ENCODE data around the gene GLIPR1. TPM values are rescaled to one million over a fixed set of nuclear protein-coding genes. Genes with fewer than 3 reads are reported as not detected.

The GLIPR1 gene
- 185 and 193 TPM in 2 replicates for total RNA-seq

DNA sequence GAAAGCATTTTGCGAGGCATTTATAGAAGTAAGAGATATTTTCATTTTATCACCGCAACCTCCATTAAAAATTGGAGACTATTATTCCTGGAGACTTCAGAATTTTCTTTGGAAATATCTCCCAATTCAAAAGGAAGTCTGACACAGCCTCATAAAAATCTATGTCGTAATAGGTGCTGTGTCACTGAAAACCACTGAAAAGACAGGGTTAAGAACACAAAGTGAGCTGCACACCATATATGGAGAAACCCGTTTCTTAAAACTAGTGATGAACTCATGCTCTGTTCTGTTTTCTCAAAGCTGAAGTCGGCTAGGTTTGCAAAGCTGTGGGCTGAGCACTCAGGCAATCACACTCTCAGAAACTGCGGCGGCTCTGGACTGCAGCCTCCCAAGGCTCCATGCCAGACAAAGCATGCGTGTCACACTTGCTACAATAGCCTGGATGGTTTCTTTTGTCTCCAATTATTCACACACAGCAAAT is at the start of gene GLIPR1:
Gene GLIPR1 (plus strand): TSS at position 287 of the 481 bp plus-strand sequence. CDS start 126 bp downstream, at position 413.

DNA sequence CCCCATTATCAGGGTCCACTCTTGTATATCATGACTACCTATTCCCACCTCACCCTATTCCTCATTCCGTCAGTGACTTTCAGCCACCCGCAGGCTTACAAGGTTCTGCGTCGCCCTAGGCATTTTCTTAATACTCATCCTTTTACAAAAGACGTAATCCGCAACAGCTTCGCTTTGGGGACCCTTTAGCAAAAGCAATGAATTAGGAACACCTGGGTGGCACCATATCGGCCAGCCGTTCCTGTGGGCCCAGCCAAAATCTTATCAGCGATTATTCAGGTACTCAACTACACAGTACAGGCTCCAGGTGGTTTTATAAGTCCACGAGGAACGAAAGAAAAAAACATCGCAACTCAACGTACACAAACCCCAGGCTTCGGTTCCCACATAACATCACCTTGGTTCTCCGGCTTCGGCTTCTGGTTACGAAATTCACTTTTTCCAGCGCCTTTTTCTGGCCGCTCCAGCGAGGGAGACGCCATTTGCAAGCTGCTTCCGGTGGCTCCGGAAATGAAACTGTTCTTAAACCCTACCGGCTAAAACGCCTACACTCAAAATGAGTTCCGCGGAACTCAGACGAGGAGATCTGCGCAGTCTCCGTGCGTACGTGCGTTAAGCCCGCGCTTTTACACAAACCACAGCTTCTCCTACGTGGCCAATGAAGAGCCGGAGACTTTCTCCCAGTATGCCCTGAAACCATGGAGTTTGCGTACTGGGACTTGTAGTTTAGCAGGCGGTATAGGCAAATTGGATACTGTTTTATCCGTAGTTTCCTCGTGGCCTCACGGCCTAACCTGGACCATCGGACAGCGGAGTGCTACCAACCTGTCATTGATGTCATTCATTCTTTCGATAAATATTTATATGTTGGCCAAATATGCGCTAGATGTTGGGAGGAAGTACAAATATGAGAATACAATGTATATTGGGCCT is 30.8 kb downstream of the GLIPR1 start, which contains the start of gene KRR1:
Gene KRR1 (minus strand): TSS at position 494 of the 933 bp plus-strand sequence. CDS start 12 bp downstream, at position 482.

Other genes with a start within 250 kb of the GLIPR1 start
- 7.4 and 10.4 TPM in 2 replicates for gene CAPS2, start 150.4 kb upstream of the GLIPR1 start, total RNA-seq
- gene GLIPR1L1, start 146.1 kb upstream of the GLIPR1 start, total RNA-seq: not detected in 2 replicates
- 0.46 and 1.7 TPM in 2 replicates for gene GLIPR1L2, start 89.7 kb upstream of the GLIPR1 start, total RNA-seq
- 33.5 and 40.3 TPM in 2 replicates for gene KRR1, start 30.9 kb downstream of the GLIPR1 start, total RNA-seq